ENCODE data around the gene KCTD18. TPM values are rescaled to one million over a fixed set of nuclear protein-coding genes. Genes with fewer than 3 reads are reported as not detected.

Gene KCTD18
- total and polyA plus RNA-seq, 2 donors from 2014 or later, result 8.5 to 12.6 TPM

GRCh38 chr2:200453142-200453852 lies 56.6 kb downstream of the KCTD18 start:
- FAIRE-seq (no peak), DNase-seq (no peak)
- H3K36me3 ChIP-seq (ENCODE audit: control insufficient read depth in 2 of 3, insufficient read depth in 3 of 3, low read length in 3 of 3), result peaks cover 0 to 4% (median 0%) of the 10 kb centered on the region in 3 donors
- H3K9ac ChIP-seq (ENCODE audit: low read length in 3 of 3), result no peak overlapping the region
- H3K9me3 ChIP-seq (ENCODE audit: control insufficient read depth in 2 of 3, insufficient read depth in 1 of 3, low read length in 3 of 3), result no peaks in the 10 kb centered on the region
- H3K27ac ChIP-seq (ENCODE audit: low read depth in 2 of 2, low read length in 2 of 2), result no peak overlapping the region
- no peaks in the 10 kb centered on the region for H3K27me3 ChIP-seq (ENCODE audit: control insufficient read depth, insufficient read depth, low read length)
- no peak for TF ChIP-seq CTCF (IDR thresholded peaks at IDR 0.05; ENCODE audit: borderline replicate concordance, extremely low read depth, insufficient read depth)
- H3K4me3 ChIP-seq (ENCODE audit: low read length in 3 of 3), result no peak overlapping the region
- peaks cover 0 to 6% (median 5%) of the 10 kb centered on the region in 3 donors for H3K4me1 ChIP-seq (ENCODE audit: control insufficient read depth in 2 of 3, insufficient read depth in 2 of 3, low read depth in 1 of 3, low read length in 3 of 3)
- intact Hi-C loops (cut with DNase I), result no loop called here

- Histone ChIP-seq H3K9ac (ENCODE audit: low read length in 3 of 3) (no peak overlapping the region), H3K36me3 (ENCODE audit: control insufficient read depth in 2 of 3, insufficient read depth in 3 of 3, low read length in 3 of 3) (peaks cover 0 to 2% (median 0%) of the 10 kb centered on the region in 3 donors), H3K27me3 (ENCODE audit: control insufficient read depth, insufficient read depth, low read length) (no peaks in the 10 kb centered on the region), H3K4me3 (ENCODE audit: low read length in 3 of 3) (no peak overlapping the region), H3K27ac (ENCODE audit: low read depth in 2 of 2, low read length in 2 of 2) (no peak overlapping the region), H3K9me3 (ENCODE audit: control insufficient read depth in 2 of 3, insufficient read depth in 1 of 3, low read length in 3 of 3) (no peaks in the 10 kb centered on the region), H3K4me1 (ENCODE audit: control insufficient read depth in 2 of 3, insufficient read depth in 2 of 3, low read depth in 1 of 3, low read length in 3 of 3) (peaks cover 0 to 6% (median 5%) of the 10 kb centered on the region in 3 donors)
- intact Hi-C loops (cut with DNase I), result no loop called here
- FAIRE-seq, result no peak
- no peak for DNase-seq
- TF ChIP-seq CTCF (IDR thresholded peaks at IDR 0.05; ENCODE audit: borderline replicate concordance, extremely low read depth, insufficient read depth), result no peak
Measured at GRCh38 chr2:200452377-200452776, 57.5 kb downstream of the KCTD18 start.

GRCh38 chr2:200451511-200451910 lies 58.4 kb downstream of the KCTD18 start:
- Histone ChIP-seq H3K27ac (ENCODE audit: low read depth in 2 of 2, low read length in 2 of 2) (no peak overlapping the region), H3K27me3 (ENCODE audit: control insufficient read depth, insufficient read depth, low read length) (no peaks in the 10 kb centered on the region), H3K4me3 (ENCODE audit: low read length in 3 of 3) (no peak overlapping the region), H3K9ac (ENCODE audit: low read length in 3 of 3) (no peak overlapping the region), H3K4me1 (ENCODE audit: control insufficient read depth in 2 of 3, insufficient read depth in 2 of 3, low read depth in 1 of 3, low read length in 3 of 3) (peaks cover 0 to 6% (median 5%) of the 10 kb centered on the region in 3 donors), H3K36me3 (ENCODE audit: control insufficient read depth in 2 of 3, insufficient read depth in 3 of 3, low read length in 3 of 3) (peaks cover 0 to 3% (median 2%) of the 10 kb centered on the region in 3 donors), H3K9me3 (ENCODE audit: control insufficient read depth in 2 of 3, insufficient read depth in 1 of 3, low read length in 3 of 3) (no peaks in the 10 kb centered on the region)
- no peak for TF ChIP-seq CTCF (IDR thresholded peaks at IDR 0.05; ENCODE audit: borderline replicate concordance, extremely low read depth, insufficient read depth)
- intact Hi-C loops (cut with DNase I), result no loop called here
- DNase-seq, result no peak
- no peak for FAIRE-seq
